Measurements from ENCODE around the gene RIMBP3B. TPM values are rescaled to one million over a fixed set of nuclear protein-coding genes. Genes with fewer than 3 reads are reported as not detected.
"Not testable (repeated sequence)": the region's sequence is repeated elsewhere in the genome, so short reads cannot be mapped to it uniquely, and the experiment has no call there.

RIMBP3B gene
- 1 to 10 TPM in 1 of 7 donors, under 1 TPM in 4, not detected in 2; 0.34 to 1.1 (median 0.69) TPM for total RNA-seq
- polyA plus RNA-seq = under 1 TPM; 0.07 to 0.44 (median 0.10) TPM
- long read RNA-seq, donor 1 = 0 reads
- long read RNA-seq, donor 2 = 0 reads

- WGBS, 5 donors = no CpG with 5 or more reads among the region's 91 CpGs
- H3K4me1 ChIP-seq; intact Hi-C loops (cut with DNase I; ENCODE audit: low total_unique reads); H3K9me3 ChIP-seq; H3K27me3 ChIP-seq (replicated peaks in 1 of 7); H3K27ac ChIP-seq; H3K36me3 ChIP-seq; DNase-seq; H3K4me3 ChIP-seq: not testable (repeated sequence)
Measured at GRCh38 chr22:21383701-21384467, at the start of gene RIMBP3B. RIMBP3B (plus strand) TSS chr22:21383751; CDS start chr22:21383859, 108 bp downstream.

GRCh38 chr22:21357527-21357926 is 26.0 kb upstream of the RIMBP3B start:
- 90 to 97% (median 93%) methylated on average over 9 to 11 of the region's 12 CpGs; no CpG with 5 or more reads in 2 of the 5 donors for WGBS, 5 donors
- H3K27ac ChIP-seq; H3K4me1 ChIP-seq; H3K36me3 ChIP-seq; intact Hi-C loops (cut with DNase I; ENCODE audit: low total_unique reads); H3K27me3 ChIP-seq (replicated peaks in 1 of 7); H3K9me3 ChIP-seq; H3K4me3 ChIP-seq: not testable (repeated sequence)
- peak; percentile 37 for DNase-seq

GRCh38 chr22:21360525-21360924 is 23.0 kb upstream of the RIMBP3B start:
- H3K4me1 ChIP-seq; DNase-seq; H3K27ac ChIP-seq; intact Hi-C loops (cut with DNase I; ENCODE audit: low total_unique reads); H3K36me3 ChIP-seq; H3K27me3 ChIP-seq (replicated peaks in 1 of 7); H3K9me3 ChIP-seq; H3K4me3 ChIP-seq: not testable (repeated sequence)
- WGBS, 5 donors = 2% methylated on average over 39 of the region's 59 CpGs; no CpG with 5 or more reads in 4 of the 5 donors

GRCh38 chr22:21362473-21362872 is 21.1 kb upstream of the RIMBP3B start:
- H3K27me3 ChIP-seq (replicated peaks in 1 of 7); H3K9me3 ChIP-seq; H3K36me3 ChIP-seq; H3K4me1 ChIP-seq; intact Hi-C loops (cut with DNase I; ENCODE audit: low total_unique reads); DNase-seq; H3K4me3 ChIP-seq; H3K27ac ChIP-seq: not testable (repeated sequence)
- WGBS, 5 donors = no CpG with 5 or more reads among the region's 4 CpGs

GRCh38 chr22:21363061-21363460 is 20.5 kb upstream of the RIMBP3B start:
- H3K4me1 ChIP-seq; H3K9me3 ChIP-seq; H3K36me3 ChIP-seq; H3K27me3 ChIP-seq (replicated peaks in 1 of 7); intact Hi-C loops (cut with DNase I; ENCODE audit: low total_unique reads); DNase-seq; H3K27ac ChIP-seq; H3K4me3 ChIP-seq: not testable (repeated sequence)
- WGBS, 5 donors = 17 to 80% (median 55%) methylated on average over 1 to 2 of the region's 5 CpGs; no CpG with 5 or more reads in 2 of the 5 donors

- 68 to 84% (median 73%) methylated on average over 6 to 10 of the region's 11 CpGs; no CpG with 5 or more reads in 1 of the 5 donors for WGBS, 5 donors
- peak; percentile 32 for DNase-seq
Measured at GRCh38 chr22:21363803-21364202, 19.7 kb upstream of the RIMBP3B start.

GRCh38 chr22:21364362-21364761 is 19.2 kb upstream of the RIMBP3B start:
- intact Hi-C loops (cut with DNase I; ENCODE audit: low total_unique reads); H3K4me3 ChIP-seq: not testable (repeated sequence)

More at GRCh38 chr22:21363803-21364202, 19.7 kb upstream of the RIMBP3B start:
- H3K27ac ChIP-seq; intact Hi-C loops (cut with DNase I; ENCODE audit: low total_unique reads); H3K36me3 ChIP-seq; H3K9me3 ChIP-seq; H3K4me1 ChIP-seq; H3K27me3 ChIP-seq (replicated peaks in 1 of 7); H3K4me3 ChIP-seq: not testable (repeated sequence)

GRCh38 chr22:21365337-21365736 is 18.2 kb upstream of the RIMBP3B start:
- H3K27ac ChIP-seq; H3K9me3 ChIP-seq; intact Hi-C loops (cut with DNase I; ENCODE audit: low total_unique reads); H3K4me1 ChIP-seq; H3K4me3 ChIP-seq; H3K36me3 ChIP-seq; H3K27me3 ChIP-seq (replicated peaks in 1 of 7); DNase-seq: not testable (repeated sequence)
- WGBS, 5 donors = 48 to 88% (median 80%) methylated on average over 1 of the region's 4 CpGs; no CpG with 5 or more reads in 2 of the 5 donors

More at GRCh38 chr22:21364362-21364761, 19.2 kb upstream of the RIMBP3B start:
- not testable (repeated sequence) for H3K9me3 ChIP-seq; H3K4me1 ChIP-seq; DNase-seq; H3K36me3 ChIP-seq; H3K27ac ChIP-seq; H3K27me3 ChIP-seq (replicated peaks in 1 of 7)
- no CpG with 5 or more reads among the region's 11 CpGs for WGBS, 5 donors

- H3K36me3 ChIP-seq; H3K27me3 ChIP-seq (replicated peaks in 1 of 7); H3K4me3 ChIP-seq; intact Hi-C loops (cut with DNase I; ENCODE audit: low total_unique reads); H3K27ac ChIP-seq; H3K9me3 ChIP-seq; H3K4me1 ChIP-seq: not testable (repeated sequence)
- WGBS, 5 donors = 96 to 100% (median 97%) methylated on average over 3 of the region's 12 CpGs; no CpG with 5 or more reads in 2 of the 5 donors
- DNase-seq = peak; percentile 27
Measured at GRCh38 chr22:21368603-21369310, 14.8 kb upstream of the RIMBP3B start.

GRCh38 chr22:21375880-21376279 is 7.7 kb upstream of the RIMBP3B start:
- intact Hi-C loops (cut with DNase I; ENCODE audit: low total_unique reads); H3K27me3 ChIP-seq (replicated peaks in 1 of 7); H3K27ac ChIP-seq; H3K9me3 ChIP-seq; DNase-seq; H3K4me3 ChIP-seq; H3K4me1 ChIP-seq; H3K36me3 ChIP-seq: not testable (repeated sequence)
- WGBS, 5 donors = no CpG with 5 or more reads among the region's 4 CpGs

Measured in spleen (tissue), 13 donors.